CD4-positive, alpha-beta T cell treated with Interleukin-1 beta for 1 hour (primary cell): ENCODE data around the gene IL23R.
"Not testable (repeated sequence)": the region's sequence is repeated elsewhere in the genome, so short reads cannot be mapped to it uniquely, and the experiment has no call there.

Experiments used
- DNase-seq, 2 donors: peaks; one replicate each; pipeline ENCODE4 v3.0.0-alpha.2; 2020 to 2022

Gene IL23R

DNA sequence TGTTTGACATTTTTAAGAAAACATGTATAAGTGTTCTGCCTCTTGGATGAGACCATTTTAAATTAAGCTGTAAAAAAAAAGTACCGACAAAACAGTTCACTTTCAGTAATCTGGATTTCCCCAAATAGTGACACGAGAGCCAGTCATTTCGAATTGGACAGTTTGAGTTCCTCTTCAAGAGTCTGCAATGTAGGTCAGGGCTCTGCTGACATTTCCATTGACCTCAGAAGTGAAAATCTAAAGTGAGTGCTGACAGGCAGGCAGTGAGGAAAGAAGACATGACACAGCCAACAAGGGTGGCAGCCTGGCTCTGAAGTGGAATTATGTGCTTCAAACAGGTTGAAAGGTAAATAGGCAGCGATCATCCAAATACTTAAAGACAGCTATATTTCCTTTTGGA lies at the start of gene IL23R:
IL23R (plus strand) TSS at position 259 of the 400 bp plus-strand sequence. CDS start 1,667 bp downstream, outside the sequence.
- DNase-seq: peak; percentile 26 to 43

DNA sequence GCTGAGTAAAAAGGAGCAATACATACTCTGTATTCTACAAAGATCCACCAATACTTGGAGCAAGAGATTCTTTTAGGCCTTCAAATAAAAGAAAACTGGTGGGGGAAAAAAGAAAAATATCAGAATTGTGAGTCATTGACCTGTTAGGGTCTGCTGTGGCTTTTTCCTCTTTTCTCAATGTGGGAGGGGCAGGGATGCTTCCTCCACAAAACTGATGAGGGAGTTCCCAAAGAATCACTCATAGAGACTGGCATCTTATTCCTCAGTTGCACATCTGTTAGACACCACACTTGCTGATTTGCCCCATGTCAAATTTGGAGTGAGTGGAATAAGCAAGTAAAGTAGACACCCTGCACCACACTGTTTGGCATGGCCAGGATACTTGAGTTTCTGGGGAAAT lies 48.1 kb upstream of the IL23R start:
- DNase-seq: no peak

- DNase-seq: no peak
Measured at GRCh38 chr1:67118646-67119045, 47.6 kb upstream of the IL23R start.

DNA sequence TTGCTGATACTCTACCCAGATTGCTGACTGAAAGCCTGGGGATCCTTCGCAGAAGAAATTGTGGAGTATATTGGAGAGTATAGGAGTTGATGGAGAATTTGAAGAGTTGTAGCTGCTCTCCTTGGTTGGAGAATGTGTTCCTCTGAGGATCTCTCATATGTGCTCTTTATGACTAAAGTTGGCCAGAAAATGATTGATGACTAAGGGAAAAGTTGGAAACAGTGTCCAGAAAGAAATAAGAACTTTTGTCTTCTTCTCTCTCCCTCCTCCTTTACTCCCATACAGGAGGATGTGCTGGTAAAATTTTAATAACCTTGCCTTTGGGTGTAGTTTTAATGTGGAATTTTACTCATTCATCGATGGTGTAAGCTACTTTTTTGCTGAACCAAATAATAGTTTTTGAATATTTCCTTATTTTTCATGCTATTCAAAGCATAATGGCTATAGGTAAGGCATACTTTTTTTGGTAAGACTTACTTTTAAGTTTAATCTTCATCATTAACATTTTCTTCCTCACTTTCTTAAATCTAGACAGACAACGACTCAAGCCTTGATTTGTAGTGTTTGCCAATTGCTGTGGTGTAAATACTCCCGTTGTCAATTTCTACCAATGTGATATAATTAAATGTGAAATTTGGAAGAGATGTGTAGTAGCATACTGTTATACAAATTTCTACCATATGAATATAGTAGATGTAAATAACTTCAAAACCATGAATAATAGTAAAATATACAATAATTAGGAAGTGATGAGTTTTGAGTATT lies 45.2 kb upstream of the IL23R start:
- no peak for DNase-seq

GRCh38 chr1:67124455-67124854 lies 41.8 kb upstream of the IL23R start:
- no peak for DNase-seq

DNA sequence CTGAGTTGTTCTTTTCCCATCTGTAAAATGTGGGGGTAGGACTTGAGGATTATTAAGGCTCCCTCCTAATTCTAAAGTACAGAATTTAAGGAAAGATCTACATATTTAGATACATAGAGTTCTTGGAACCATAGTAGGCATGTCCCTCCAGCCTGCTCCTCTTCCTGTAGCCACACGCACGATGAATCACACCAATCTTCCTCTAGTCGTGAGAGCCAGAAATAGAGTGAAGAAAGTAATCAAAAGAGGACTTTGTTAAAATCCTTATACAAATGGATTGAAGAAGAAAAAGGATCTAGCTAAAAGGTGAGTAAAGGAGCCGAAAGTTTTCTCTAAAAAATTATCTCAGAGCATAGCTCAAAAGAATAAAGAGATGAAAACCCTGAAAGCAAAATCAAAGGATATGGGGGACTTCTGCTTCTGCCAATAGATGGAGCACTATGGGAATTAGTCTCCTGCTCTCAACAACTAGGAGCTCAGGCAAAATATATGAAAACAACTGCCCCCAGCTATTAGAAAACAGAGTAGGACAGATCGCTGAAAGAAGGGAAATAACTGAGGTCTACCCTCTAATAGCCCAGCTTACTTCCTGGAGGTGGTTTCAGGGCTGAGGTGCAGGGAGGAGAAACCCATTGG lies 40.0 kb upstream of the IL23R start:
- no peak for DNase-seq

GRCh38 chr1:67126974-67127373 lies 39.3 kb upstream of the IL23R start:
- no peak for DNase-seq

GRCh38 chr1:67130673-67131072 lies 35.6 kb upstream of the IL23R start:
- DNase-seq: no peak

DNA sequence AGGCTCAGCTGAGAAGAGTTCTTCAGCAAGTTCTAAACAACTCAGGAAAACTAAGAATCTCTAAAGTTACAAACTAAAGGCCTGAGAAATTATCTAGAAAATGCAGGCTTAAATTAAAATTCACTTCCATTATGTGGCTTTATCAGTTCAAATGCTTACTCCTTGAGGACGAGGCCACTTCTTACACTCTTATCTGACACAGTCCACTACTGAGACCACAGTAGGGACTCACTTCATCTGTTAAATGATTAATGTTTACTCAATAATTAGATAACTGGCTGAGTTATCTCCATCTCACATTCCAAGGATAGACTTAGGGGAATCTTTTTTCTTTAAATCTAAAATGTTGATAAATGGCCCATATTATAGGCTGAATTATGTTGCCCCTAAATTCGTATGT lies 33.1 kb upstream of the IL23R start:
- DNase-seq: no peak

DNA sequence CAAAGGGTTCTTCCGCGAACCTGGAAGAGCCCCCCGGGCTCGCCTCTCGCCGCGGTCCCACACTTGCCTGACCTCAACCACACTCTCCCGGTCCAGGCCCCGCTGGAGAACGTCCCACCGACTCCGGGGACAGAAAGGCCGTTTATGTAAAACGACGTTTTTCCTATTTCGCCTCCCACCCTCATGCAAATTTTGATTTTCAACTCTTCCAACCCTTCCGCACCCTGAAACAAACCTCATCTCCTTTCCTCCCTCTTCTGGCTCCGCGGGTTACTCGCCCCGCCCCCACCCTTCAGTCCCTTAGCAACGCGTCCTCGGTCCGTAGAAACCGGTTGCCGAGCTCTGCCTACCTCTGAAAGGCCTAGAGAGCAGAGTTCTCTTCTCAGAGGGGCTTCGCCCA lies 31.6 kb upstream of the IL23R start, which contains the start of gene C1orf141:
C1orf141 (minus strand) TSS at position 276 of the 400 bp plus-strand sequence. CDS start 7,730 bp downstream, outside the sequence.
- DNase-seq: no peak

DNA sequence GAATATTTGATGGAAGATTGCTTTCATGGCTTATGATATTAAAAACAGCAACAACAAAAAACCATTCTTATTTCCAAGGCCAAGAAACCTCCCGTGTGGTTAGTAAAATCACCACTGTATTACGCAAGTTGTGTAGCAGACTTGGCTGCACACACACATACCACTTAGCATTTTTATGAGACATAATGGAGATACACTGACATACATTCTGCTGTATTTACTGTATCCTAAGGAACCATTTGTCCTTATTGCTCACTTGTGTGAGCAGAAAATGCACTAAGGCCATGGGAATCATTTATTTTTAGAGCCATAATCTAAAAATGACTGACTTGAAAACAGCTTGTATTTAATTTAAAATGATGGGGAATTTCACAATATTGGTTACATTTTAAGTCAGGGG lies 30.9 kb upstream of the IL23R start:
- DNase-seq: no peak

- DNase-seq: no peak
Measured at GRCh38 chr1:67137307-67137753, 28.9 kb upstream of the IL23R start.

- DNase-seq: no peak
Measured at GRCh38 chr1:67138813-67139499, 27.3 kb upstream of the IL23R start.

GRCh38 chr1:67140460-67140859 lies 25.8 kb upstream of the IL23R start:
- DNase-seq: no peak

DNA sequence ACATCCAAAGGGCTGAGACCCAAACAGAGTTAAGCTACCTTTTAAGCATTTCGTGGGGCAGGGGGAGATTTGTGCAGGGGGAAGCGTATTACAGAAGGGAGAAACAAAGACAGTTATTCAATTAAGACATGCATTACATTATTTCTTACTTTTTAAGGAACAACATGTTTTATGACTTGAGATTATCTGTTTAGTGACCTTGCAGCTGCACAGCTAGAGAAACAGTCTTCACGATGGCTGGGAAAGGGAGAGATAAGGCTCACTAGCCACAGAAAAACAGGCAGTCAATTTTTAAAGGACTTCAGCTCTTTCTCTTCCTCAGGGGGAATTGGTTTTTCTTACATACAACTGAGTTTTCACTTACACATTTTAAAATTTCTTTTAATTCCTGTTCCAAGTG lies 24.4 kb upstream of the IL23R start:
- DNase-seq: not testable (repeated sequence)

GRCh38 chr1:67142931-67143330 lies 23.3 kb upstream of the IL23R start:
- peak in 1 of 2 donors; percentile 17 for DNase-seq

DNA sequence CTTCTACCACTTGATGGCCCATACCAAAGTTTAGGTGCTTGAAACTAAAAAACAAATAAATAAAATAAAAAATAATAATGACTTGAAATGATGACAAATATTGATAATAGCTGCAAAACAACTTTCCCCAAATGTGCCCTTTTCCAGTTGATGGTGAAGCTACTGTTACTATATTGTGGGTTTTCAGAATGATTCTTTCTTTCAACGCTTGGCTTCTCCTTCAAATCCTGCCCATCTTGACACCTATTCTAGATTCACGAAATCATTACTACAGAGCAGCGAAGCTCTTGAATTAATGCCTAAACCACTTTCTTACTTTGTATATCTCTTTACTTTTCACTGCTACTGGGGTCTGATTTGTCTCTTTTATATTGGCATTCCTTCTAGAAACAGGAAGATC lies 22.3 kb upstream of the IL23R start:
- no peak for DNase-seq

DNA sequence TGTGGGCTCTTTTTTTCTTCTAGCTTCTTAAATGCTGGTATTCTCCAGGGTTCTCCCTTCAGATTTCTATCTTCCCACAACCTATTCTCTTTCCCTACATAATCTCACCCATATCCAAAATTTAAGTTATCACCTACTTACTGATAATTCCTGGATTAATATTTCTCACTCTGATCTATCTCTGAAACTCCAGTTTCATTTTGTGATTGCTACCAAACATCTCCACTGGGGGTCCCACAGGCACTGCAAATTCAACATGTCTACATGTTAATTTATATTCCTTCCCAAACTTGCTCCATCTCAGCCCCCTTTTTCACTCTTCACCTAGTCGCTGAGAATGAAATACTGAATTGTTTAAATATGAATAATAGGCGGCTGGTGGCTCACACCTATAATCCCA lies 21.6 kb upstream of the IL23R start:
- DNase-seq: peak in 1 of 2 donors; percentile 31

GRCh38 chr1:67146101-67146500 lies 20.2 kb upstream of the IL23R start:
- DNase-seq: no peak

DNA sequence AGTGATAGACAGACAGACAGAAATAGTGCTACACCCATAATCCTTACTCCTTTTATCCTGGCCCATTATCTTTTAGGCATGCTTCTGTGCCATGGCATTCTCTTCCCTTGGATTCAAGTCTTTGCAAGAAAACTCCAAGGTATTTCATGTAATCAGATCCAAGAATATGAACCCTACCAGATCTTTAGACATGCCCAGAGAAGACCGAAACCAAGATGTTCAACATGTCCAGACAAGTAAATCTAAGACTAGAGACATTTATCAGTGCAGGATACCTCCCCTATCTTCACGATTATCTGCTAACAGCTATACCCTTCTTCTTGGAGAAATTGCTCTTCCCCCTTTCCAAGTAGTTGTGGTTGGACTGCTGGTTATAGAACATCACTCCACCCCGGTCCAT lies 19.7 kb upstream of the IL23R start:
- no peak for DNase-seq

DNA sequence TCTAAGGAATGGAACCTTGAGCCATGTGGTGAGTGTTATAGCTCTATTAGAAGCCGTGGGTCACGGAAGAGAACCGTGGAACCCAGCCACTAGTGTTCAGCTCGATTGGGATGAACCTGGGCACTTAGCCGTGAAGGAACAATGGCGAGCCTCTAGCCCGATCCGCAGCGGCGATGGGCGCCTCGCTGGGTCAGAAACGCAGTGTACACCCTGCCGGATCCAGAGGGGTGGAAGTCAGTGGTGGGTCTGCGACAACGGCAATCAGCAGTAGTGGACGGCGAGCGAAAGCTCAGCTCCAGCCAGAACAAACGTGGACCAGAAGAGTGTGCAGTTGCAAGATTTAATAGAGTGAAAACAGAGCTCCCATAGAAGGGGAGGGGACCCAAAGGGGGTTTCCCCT lies 18.3 kb upstream of the IL23R start:
- not testable (repeated sequence) for DNase-seq

- no peak for DNase-seq
Measured at GRCh38 chr1:67148516-67149178, 17.6 kb upstream of the IL23R start.

DNA sequence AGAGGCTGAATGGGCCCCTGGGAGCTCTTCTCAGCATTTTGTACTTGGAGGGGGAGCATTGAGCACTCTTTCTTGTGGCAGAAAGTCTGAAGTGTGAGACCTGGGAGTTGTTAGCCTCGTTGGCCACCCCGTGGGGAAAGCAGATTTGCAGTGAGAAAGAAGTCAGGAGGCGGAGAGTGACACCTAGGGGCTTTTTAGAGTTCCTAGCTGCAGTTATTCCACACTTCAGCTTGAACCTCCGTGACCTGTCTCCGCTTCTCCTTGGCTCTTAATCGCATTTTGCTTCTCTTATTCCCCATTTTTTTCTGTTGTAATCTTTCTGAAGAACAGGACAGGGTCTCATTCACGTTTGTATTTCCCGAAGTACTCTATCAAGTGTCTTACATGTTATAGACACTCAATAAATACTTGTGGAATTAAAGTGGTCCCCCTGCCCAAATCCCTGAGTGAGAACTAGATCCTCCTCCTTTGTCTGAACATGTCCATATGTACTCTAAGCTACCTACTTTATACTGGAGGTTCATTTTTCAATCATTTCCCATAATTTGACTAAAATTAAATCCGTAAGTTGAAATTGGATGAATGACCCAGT lies 17.0 kb upstream of the IL23R start:
- DNase-seq: peak; percentile 64 to 66
